AG09309 (cell line): ENCODE measurements around the gene FAAP100.

Experiments used
- DNase-seq: peaks from one replicate; pipeline ENCODE4 v3.0.0-alpha.2; 2010; ENCODE audit warnings: low read depth
- H3K4me3 ChIP-seq: 2 replicates; pipeline ENCODE4 v1.5.1; 2011; ENCODE audit warnings: mild to moderate bottlenecking, low read depth, low read length, moderate library complexity; ENCODE audit not compliant: control insufficient read depth
- TF ChIP-seq, protein P1 (sequence below): IDR thresholded peaks from 2 replicates; pipeline ENCODE4 v1.5.1; 2011; ENCODE audit warnings: mild to moderate bottlenecking, low read depth, low read length, inconsistent platforms; ENCODE audit not compliant: insufficient read depth, control insufficient read depth; ENCODE audit errors: missing control alignments

The FAAP100 gene

DNA sequence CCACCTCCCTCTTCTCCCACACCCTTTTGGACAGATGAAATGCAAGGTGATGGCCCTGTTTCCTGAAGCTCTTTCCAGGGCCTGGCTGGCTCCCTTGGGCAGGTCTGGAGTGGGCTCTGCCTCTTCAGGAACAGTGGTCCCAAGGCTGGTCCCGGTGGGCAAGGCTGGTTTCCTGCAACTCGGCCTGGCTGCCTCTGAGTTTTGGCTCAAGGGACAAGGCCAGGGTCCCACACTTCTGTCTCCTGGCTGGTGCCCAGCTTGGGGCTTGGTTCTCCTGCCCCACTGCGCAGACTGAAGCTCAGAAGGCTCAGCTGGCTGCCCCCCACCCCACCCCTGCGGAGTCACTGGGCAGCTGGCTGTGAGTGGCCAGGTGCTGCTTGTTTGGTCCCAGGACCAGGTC is 35.7 kb downstream of the FAAP100 start:
- peak overlapping the region; percentile 80 for H3K4me3 ChIP-seq
- TF ChIP-seq, protein P1, sequence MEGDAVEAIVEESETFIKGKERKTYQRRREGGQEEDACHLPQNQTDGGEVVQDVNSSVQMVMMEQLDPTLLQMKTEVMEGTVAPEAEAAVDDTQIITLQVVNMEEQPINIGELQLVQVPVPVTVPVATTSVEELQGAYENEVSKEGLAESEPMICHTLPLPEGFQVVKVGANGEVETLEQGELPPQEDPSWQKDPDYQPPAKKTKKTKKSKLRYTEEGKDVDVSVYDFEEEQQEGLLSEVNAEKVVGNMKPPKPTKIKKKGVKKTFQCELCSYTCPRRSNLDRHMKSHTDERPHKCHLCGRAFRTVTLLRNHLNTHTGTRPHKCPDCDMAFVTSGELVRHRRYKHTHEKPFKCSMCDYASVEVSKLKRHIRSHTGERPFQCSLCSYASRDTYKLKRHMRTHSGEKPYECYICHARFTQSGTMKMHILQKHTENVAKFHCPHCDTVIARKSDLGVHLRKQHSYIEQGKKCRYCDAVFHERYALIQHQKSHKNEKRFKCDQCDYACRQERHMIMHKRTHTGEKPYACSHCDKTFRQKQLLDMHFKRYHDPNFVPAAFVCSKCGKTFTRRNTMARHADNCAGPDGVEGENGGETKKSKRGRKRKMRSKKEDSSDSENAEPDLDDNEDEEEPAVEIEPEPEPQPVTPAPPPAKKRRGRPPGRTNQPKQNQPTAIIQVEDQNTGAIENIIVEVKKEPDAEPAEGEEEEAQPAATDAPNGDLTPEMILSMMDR, result no peak
- no peak for DNase-seq

GRCh38 chr17:81515530-81516041 is 36.6 kb downstream of the FAAP100 start:
- peak overlapping the region; percentile 80 for H3K4me3 ChIP-seq

DNA sequence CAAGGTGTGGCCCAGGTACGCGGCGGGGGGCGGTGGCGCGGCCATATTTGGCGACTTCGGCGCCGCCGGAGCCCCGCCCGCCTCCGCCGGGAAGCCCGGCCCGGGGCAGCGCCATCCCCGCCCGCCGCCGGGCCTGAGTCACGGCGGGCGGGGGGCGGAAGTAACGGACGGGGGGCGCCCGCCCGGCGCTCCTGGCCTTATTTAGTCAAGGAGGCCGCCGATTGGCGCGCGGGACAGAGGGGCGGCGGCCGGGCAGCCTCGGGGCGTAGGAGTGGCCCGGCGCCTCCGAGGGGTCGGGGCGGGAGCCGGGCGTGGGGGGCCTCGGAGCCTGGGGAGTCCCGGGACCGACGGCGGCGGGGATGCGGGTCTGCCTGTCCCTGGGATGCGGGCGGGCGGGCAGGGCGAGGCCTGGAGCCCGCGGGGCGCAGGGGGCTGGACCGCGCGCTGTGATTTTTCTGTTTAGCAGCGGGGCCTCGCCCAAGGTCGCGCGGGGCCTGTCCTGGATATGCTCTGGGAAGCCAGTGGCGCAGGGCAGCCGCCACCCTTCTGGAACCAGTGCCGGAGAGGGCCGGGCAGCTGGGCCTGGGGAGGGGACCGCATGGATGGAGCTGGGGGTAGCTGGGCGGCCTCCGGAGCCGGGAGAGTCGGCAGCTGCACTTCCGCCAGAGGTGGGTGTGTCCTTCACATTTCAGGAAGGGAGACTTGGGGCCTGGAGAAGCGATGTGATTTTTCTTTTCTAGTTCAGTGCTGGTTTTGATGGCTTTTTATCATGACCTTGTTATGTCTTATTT is 37.2 kb downstream of the FAAP100 start:
- DNase-seq, result no peak
- H3K4me3 ChIP-seq, result peak overlapping the region; percentile 80
- TF ChIP-seq, protein P1, result no peak

More at GRCh38 chr17:81515530-81516041, 36.6 kb downstream of the FAAP100 start:
- no peak for DNase-seq
- TF ChIP-seq, protein P1, result no peak

DNA sequence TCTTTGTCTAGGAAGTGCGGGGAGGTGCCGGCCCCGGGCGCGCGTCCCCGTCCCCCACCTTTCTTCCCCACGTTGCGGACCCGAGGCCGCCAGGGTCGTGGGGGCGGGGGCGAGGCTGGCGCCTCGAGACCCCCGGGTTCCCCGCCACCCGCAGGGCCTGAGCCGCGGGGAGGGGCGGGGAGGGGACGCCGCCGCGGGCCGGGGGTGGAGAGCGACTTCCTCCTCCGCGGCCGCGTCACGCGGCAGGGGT is 37.7 kb downstream of the FAAP100 start:
- DNase-seq, result no peak
- TF ChIP-seq, protein P1, result no peak
- H3K4me3 ChIP-seq, result peak overlapping the region; percentile 57

- peak overlapping the region; percentile 57 for H3K4me3 ChIP-seq
- DNase-seq, result no peak
- TF ChIP-seq, protein P1, result no peak
Observed at GRCh38 chr17:81513753-81514488, 38.2 kb downstream of the FAAP100 start.

DNA sequence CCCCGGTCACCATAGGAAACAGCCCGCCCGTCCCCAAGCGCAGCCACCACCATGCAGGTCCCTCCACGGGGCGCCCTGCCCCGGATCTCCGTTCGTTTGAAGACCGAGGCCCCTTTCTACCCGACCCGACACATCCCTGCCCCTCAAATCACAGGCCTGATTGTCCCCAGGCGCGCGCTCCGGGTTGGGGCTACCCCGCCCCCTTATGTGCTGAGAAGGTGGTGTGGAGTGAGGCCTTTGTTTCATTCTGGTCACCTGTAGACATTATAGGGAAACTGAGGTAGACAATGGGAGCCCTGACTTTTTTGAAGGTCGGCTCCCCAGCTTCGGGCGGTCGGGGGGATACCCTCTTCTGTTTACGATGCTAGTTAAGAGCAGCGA is 38.8 kb downstream of the FAAP100 start:
- no peak for DNase-seq
- H3K4me3 ChIP-seq, result peak overlapping the region; percentile 57
- TF ChIP-seq, protein P1, result no peak
